NCI-H187 treated with DMSO at 0.1 percent for 48 hours (cell line): ENCODE results near the gene RHBDD1.

Source experiments
- DNase-seq: peaks from one replicate; lab custom pipeline; 2025; lab: John Stamatoyannopoulos, UW

The RHBDD1 gene

GRCh38 chr2:226885769-226886435, 50.0 kb downstream of the RHBDD1 start:
- no peak for DNase-seq

- DNase-seq: no peak
Observed at GRCh38 chr2:226887940-226888339, 52.1 kb downstream of the RHBDD1 start.

GRCh38 chr2:226888378-226888965, 52.6 kb downstream of the RHBDD1 start:
- DNase-seq: no peak

- DNase-seq: no peak
Observed at GRCh38 chr2:226888971-226889370, 53.1 kb downstream of the RHBDD1 start.

- no peak for DNase-seq
Observed at GRCh38 chr2:226890286-226890685, 54.4 kb downstream of the RHBDD1 start.

GRCh38 chr2:226891780-226892590, 56.1 kb downstream of the RHBDD1 start:
- no peak for DNase-seq

GRCh38 chr2:226892729-226893128, 56.9 kb downstream of the RHBDD1 start:
- no peak for DNase-seq

- no peak for DNase-seq
Observed at GRCh38 chr2:226893216-226893615, 57.4 kb downstream of the RHBDD1 start.

- no peak for DNase-seq
Observed at GRCh38 chr2:226894752-226895151, 58.9 kb downstream of the RHBDD1 start.

- no peak for DNase-seq
Observed at GRCh38 chr2:226895579-226895978, 59.7 kb downstream of the RHBDD1 start.

GRCh38 chr2:226898121-226898520, 62.3 kb downstream of the RHBDD1 start:
- DNase-seq: no peak

- DNase-seq: peak; percentile 72
Observed at GRCh38 chr2:226898897-226899296, 63.0 kb downstream of the RHBDD1 start.

GRCh38 chr2:226902041-226902966, 66.5 kb downstream of the RHBDD1 start:
- no peak for DNase-seq

- no peak for DNase-seq
Observed at GRCh38 chr2:226903179-226903578, 67.3 kb downstream of the RHBDD1 start.

GRCh38 chr2:226904592-226904991, 68.7 kb downstream of the RHBDD1 start:
- no peak for DNase-seq

GRCh38 chr2:226905718-226906117, 69.9 kb downstream of the RHBDD1 start:
- DNase-seq: no peak

- DNase-seq: no peak
Observed at GRCh38 chr2:226906163-226906693, 70.4 kb downstream of the RHBDD1 start.

GRCh38 chr2:226909126-226909525, 73.3 kb downstream of the RHBDD1 start:
- DNase-seq: no peak

- DNase-seq: no peak
Observed at GRCh38 chr2:226909836-226910235, 74.0 kb downstream of the RHBDD1 start.

- DNase-seq: no peak
Observed at GRCh38 chr2:226910384-226910783, 74.5 kb downstream of the RHBDD1 start.

- no peak for DNase-seq
Observed at GRCh38 chr2:226911932-226912331, 76.1 kb downstream of the RHBDD1 start.

- no peak for DNase-seq
Observed at GRCh38 chr2:226913641-226914040, 77.8 kb downstream of the RHBDD1 start.
